ENCODE results near the gene DTX1. TPM values are rescaled to one million over a fixed set of nuclear protein-coding genes. Genes with fewer than 3 reads are reported as not detected.

The DTX1 gene
- total and polyA plus RNA-seq, 2 of the 13 experiments (the other 11 are each of a cell fraction or from before 2014, with no cell fraction given): not detected

DNA sequence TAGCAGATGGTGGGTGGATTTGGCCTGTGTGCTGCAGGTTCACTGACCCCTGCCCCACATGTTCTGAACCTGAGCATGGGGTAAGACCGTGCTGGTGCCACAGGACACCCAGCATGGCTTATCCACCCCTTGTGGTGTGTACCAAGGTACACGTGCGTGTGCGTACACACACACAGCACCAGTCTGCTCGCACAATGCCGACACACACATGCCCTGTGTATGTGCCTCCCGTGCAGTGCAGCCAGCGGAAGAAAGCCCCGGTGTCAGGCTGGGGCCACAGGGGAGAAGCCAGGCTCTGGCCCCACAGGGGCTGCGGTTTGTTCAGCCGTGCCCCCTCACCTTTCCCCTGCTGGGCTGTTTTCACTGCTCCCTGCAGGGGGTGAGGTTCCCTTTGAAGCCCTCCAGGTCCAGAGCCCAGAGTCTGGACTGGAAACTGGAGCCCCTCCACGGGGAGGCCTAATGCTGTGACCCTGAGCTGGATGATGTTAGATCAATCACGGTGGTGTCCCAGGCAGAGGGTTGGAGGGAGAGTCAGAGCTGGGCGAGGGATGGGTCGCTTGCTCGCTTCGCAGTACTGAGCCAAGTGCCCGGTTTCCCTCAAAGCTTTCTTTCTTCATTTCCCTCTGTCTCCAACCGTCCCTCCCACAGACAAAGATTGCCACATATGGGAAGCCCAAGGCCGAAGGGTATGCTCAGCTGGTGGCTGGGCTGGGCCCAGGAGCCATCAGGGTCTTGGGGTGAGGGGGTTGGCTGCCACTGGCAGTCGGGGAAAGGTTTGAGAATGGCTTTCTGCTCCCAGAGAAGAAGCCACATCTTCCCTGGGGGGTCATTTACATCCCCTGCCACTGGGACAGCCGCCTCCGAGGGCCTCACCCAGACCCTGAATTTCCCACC, 6.2 kb downstream of the DTX1 start (continued):
- TF ChIP-seq CEBPZ (IDR thresholded peaks at IDR 0.05; ENCODE audit: low read length) (no peak), ZNF790 (CRISPR knock-in tag; IDR thresholded peaks at IDR 0.05; ENCODE audit: borderline replicate concordance) (no peak), MNT (IDR thresholded peaks at IDR 0.05) (peak; percentile 48; the same call in 1 of the 2 replicates)
- TF ChIP-seq, protein P1, sequence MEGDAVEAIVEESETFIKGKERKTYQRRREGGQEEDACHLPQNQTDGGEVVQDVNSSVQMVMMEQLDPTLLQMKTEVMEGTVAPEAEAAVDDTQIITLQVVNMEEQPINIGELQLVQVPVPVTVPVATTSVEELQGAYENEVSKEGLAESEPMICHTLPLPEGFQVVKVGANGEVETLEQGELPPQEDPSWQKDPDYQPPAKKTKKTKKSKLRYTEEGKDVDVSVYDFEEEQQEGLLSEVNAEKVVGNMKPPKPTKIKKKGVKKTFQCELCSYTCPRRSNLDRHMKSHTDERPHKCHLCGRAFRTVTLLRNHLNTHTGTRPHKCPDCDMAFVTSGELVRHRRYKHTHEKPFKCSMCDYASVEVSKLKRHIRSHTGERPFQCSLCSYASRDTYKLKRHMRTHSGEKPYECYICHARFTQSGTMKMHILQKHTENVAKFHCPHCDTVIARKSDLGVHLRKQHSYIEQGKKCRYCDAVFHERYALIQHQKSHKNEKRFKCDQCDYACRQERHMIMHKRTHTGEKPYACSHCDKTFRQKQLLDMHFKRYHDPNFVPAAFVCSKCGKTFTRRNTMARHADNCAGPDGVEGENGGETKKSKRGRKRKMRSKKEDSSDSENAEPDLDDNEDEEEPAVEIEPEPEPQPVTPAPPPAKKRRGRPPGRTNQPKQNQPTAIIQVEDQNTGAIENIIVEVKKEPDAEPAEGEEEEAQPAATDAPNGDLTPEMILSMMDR (CRISPR knock-in tag; IDR thresholded peaks at IDR 0.05): 0 out of 2 replicates have a peak, but pooled peaks have one; percentile 10

Data from HepG2 (cell line).